ENCODE data around the gene ERICH6B.

GRCh38 chr13:45544520-45544919 lies 71.0 kb downstream of the ERICH6B start:
- no peak for TF ChIP-seq CTCF (IDR thresholded peaks at IDR 0.05; ENCODE audit: low read depth, low read length, poor library complexity, severe bottlenecking)
- TF ChIP-seq EZH2phosphoT487 (IDR thresholded peaks at IDR 0.05; ENCODE audit: borderline replicate concordance, low read length), result no peak
